ENCODE data around the gene TP53I13. TPM values are rescaled to one million over a fixed set of nuclear protein-coding genes. Genes with fewer than 3 reads are reported as not detected.
A peak's percentile ranks its signal among the peaks of the same experiment; 100 is the strongest.

The TP53I13 gene
- total RNA-seq, 1 donor from 2014 or later = 37.2 TPM

DNA sequence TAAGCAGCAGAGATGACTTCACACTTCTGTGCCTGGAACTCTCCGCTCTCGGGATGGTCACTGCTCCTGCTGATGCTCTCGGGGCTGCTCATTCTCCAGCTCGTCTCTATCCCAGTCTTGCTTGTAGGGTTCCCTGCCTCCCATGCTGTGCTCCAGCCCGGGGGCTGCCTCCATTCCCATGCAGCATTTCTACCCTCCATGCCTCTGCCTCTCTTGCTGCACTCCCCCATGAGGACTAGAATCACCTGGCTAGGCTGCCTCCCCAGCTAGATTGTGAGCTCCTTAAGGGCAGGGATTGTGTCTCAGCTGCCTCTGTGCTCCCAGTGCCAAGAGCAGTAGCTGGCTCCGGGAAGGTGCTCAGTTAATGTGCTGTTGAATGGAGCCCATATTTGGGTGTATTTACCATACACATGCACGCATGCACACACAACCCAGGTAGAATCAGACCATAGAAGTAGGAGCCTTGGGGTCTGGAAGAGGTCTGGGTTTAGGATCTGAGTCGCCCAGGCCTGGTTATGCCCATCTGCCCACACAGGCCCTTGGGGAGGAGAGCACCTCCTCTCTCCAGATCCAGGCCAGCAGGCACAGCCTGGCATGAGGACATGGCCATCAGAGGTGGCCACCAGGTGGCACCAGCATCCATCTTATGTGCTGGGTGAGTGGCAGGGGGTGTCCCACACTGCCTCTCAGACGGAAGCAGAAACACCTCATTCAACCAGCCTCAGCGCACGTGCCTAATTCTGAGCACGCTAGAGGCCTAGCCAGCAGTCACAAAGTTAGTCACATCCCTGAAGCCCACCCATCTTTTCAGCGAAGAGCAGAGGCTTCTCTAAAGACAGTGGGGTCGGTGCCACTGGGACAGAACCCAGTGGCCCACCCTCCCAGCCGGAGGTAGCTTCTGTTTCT is 11.6 kb downstream of the TP53I13 start:
- Histone ChIP-seq H3K27me3 (ENCODE audit: low read depth) (no peaks in the 10 kb centered on the region), H3K9me3 (replicated peaks) (no peaks in the 10 kb centered on the region), H3K36me3 (peaks cover 80% of the 10 kb centered on the region), H3K4me1 (peaks cover 43% of the 10 kb centered on the region), H3K4me3 (no peak overlapping the region), H3K27ac (replicated peaks) (peak overlapping the region; percentile 39)
- DNase-seq = peak; percentile 82
- intact Hi-C loops (cut with micrococcal nuclease) = no loop called here
- TF ChIP-seq, protein P1, sequence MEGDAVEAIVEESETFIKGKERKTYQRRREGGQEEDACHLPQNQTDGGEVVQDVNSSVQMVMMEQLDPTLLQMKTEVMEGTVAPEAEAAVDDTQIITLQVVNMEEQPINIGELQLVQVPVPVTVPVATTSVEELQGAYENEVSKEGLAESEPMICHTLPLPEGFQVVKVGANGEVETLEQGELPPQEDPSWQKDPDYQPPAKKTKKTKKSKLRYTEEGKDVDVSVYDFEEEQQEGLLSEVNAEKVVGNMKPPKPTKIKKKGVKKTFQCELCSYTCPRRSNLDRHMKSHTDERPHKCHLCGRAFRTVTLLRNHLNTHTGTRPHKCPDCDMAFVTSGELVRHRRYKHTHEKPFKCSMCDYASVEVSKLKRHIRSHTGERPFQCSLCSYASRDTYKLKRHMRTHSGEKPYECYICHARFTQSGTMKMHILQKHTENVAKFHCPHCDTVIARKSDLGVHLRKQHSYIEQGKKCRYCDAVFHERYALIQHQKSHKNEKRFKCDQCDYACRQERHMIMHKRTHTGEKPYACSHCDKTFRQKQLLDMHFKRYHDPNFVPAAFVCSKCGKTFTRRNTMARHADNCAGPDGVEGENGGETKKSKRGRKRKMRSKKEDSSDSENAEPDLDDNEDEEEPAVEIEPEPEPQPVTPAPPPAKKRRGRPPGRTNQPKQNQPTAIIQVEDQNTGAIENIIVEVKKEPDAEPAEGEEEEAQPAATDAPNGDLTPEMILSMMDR (IDR thresholded peaks at IDR 0.05; ENCODE audit: borderline replicate concordance) = peak; percentile 93

DNA sequence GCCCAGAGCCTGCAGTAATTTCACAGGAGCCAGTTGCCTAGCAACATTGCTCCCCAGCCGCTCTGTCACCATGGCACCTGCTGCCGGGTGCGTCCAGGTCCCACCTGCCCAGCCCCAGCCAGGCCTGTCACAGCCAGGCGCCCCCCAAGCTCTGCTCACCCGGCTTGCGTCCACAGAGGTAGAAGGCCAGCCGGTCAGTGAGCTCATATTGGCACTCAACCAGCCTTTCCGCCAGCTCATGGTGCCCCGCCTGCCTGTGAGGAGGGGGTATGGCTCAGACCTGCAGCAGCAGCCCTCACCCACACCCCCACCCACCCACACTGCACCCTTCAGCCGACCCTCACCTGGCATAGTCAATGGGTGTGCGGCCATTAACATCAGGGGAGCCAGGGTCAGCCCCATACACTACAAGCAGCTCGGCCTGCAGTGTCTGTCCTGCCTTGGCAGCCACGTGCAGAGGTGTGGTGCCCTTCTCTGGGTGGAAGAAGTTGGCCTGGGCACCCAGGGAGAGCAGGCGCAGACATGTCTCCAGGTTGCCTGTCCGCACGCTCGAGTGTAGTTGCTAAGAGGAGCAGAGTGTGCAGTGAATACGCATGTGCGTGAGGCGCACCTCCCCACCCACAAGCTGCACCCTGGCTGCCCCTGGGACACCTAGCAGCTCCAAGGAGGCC is 13.2 kb downstream of the TP53I13 start:
- TF ChIP-seq, protein P1 (IDR thresholded peaks at IDR 0.05; ENCODE audit: borderline replicate concordance) = no peak
- Histone ChIP-seq H3K4me3 (no peak overlapping the region), H3K36me3 (peaks cover 64% of the 10 kb centered on the region), H3K4me1 (peaks cover 58% of the 10 kb centered on the region), H3K27ac (replicated peaks) (no peak overlapping the region), H3K9me3 (replicated peaks) (no peaks in the 10 kb centered on the region), H3K27me3 (ENCODE audit: low read depth) (no peaks in the 10 kb centered on the region)
- DNase-seq = peak; percentile 14
- intact Hi-C loops (cut with micrococcal nuclease) = no loop called here

DNA sequence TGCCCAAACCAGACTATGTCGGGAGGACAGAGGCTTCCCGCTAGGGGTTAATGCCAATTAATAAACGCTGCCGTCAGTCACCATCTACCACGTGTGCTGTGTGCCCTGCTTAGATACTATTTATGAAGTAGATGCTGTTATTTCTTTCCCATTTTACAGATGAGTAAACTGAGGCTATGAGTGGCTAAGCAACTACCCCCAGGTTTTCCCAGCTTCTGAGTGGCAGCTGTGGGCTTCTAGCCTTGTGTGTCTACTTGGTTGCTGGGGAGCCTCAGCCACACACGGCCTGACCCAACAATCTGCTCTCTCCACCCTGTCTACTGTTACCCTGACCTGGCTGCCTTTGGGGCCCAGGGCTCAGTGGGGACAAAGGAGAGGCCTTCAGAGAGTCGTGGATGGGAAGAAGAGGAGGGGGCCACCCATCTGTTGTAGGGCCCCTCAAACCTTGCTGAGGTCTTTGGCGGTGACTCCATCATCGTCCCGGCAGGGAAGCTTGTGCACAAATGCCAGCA is 13.8 kb downstream of the TP53I13 start:
- intact Hi-C loops (cut with micrococcal nuclease) = no loop called here
- Histone ChIP-seq H3K4me3 (no peak overlapping the region), H3K27ac (replicated peaks) (peak overlapping the region; percentile 5), H3K4me1 (peaks cover 64% of the 10 kb centered on the region), H3K9me3 (replicated peaks) (no peaks in the 10 kb centered on the region), H3K36me3 (peaks cover 58% of the 10 kb centered on the region), H3K27me3 (ENCODE audit: low read depth) (no peaks in the 10 kb centered on the region)
- DNase-seq = no peak
- TF ChIP-seq, protein P1 (IDR thresholded peaks at IDR 0.05; ENCODE audit: borderline replicate concordance) = no peak

DNA sequence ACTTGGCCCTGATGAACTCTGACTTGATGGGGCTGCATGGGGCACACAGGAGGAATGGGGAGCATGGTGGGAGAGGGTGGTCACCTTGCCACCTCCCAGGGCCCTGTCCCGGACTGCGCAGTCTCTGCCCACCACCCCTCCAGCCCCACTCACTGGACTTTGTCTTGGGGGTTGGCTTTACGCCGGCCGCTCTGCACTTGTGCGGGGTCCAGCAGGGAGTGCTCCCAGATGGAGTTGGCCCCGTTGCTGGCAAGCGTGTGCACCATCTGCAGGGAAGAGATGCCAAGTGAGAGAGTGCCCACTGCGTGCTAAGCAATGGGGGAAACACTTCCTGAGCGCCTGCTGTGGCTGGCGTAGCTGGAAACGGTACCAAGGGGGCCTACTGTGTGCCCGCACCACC is 14.3 kb downstream of the TP53I13 start:
- no peaks in the 10 kb centered on the region for H3K27me3 ChIP-seq (ENCODE audit: low read depth)
- TF ChIP-seq, protein P1 (IDR thresholded peaks at IDR 0.05; ENCODE audit: borderline replicate concordance) = no peak
- H3K9me3 ChIP-seq (replicated peaks) = no peaks in the 10 kb centered on the region
- intact Hi-C loops (cut with micrococcal nuclease) = no loop called here
- peaks cover 67% of the 10 kb centered on the region for H3K4me1 ChIP-seq
- H3K36me3 ChIP-seq = peaks cover 54% of the 10 kb centered on the region
- DNase-seq = no peak
- H3K27ac ChIP-seq (replicated peaks) = peak overlapping the region; percentile 93
- no peak overlapping the region for H3K4me3 ChIP-seq

DNA sequence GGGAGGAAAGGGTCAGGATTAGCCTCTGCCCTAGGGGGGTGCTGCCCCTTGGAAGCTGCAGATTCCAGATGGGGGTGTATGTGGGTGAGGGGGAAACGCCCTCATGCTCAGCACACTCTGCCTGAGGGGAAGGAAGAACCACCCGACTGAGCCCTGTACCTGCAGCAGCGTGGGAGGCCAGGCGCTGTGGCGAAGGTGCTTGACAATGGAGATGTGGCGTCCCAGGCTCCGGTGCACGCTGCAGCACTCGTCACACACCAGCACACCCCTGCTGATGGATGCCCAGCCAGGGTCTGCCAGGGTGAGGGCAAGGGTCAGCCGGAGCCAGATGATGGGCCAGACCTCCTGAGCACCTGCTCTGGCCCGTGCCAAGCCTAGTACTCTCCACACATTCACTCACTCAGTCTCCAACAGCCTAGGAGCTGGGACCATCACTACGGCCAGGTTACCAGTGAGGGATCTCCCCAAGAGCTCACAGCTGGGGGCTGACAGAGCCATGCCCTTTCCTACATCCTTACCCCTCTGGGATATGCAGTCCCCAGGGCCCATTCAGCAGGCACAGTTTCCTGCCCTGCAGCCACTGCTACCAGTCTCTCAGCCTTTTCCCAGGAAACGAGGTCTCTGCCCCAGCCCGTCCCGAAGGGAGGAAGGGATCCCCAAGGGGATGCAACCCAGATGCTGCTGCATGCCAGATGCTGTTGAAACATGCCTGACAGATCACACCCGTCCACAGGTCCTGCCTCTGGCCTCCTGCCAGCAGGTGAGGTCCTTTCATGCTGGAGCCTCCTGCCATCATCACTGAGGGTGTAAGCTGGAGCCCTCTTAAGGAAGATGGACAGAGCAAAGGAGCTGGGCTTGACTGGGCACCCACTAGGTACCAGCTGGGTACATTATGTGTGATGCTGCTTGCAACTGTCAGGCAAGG is 15.1 kb downstream of the TP53I13 start:
- H3K27ac ChIP-seq (replicated peaks) = peak overlapping the region; percentile 93
- TF ChIP-seq, protein P1 (IDR thresholded peaks at IDR 0.05; ENCODE audit: borderline replicate concordance) = no peak
- H3K4me1 ChIP-seq = peaks cover 71% of the 10 kb centered on the region
- H3K27me3 ChIP-seq (ENCODE audit: low read depth) = no peaks in the 10 kb centered on the region
- H3K9me3 ChIP-seq (replicated peaks) = no peaks in the 10 kb centered on the region
- peaks cover 45% of the 10 kb centered on the region for H3K36me3 ChIP-seq
- peak overlapping the region; percentile 95 for H3K4me3 ChIP-seq
- intact Hi-C loops (cut with micrococcal nuclease) = no loop called here
- peak; percentile 16 for DNase-seq

All from left ventricle myocardium inferior (tissue), 1 donor.